ENCODE results near the gene B4GALNT2. TPM values are rescaled to one million over a fixed set of nuclear protein-coding genes. Genes with fewer than 3 reads are reported as not detected.

B4GALNT2 gene
- total RNA-seq, 5 donors from 2014 or later (not counting 1 experiment from before 2014, with no cell fraction given): 0.03 to 0.19 TPM; not detected in 3

DNA sequence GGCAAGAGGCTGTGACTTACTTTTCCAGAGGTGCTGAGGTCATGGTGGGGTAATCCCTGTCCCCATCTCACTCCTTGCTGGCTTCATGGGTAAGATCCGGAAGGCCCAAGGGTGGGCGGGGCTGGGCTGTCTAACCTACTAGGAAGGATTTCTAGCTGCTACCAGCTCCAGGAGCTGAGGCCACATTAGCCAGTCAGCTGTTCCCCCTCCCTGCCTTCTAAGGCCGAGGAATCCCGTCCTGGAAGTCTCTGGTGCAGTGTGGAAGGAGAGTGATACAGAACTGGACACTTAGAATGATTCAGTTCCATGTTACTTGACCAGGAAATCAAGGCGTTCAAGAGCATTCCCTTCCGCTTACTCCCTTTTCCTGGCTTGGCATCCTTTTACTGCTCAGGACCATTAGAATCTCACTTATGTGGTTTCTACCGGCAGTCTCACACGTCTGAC, 68.9 kb downstream of the B4GALNT2 start:
- H3K36me3 Mint-ChIP-seq: no peaks in the 10 kb centered on the region
- Histone ChIP-seq H3K4me3 (ENCODE audit: control insufficient read depth in 1 of 2, extremely low read depth in 1 of 2, low read length in 1 of 2) (no peak overlapping the region), H3K27me3 (replicated peaks in 1 of 2; ENCODE audit: control insufficient read depth in 2 of 2, extremely low read depth in 1 of 2, insufficient read depth in 2 of 2, low read length in 1 of 2) (no peaks in the 10 kb centered on the region), H3K27ac (ENCODE audit: low read length) (no peak overlapping the region), H3K9me3 (no peaks in the 10 kb centered on the region), H3K36me3 (ENCODE audit: control insufficient read depth in 2 of 2, extremely low read depth in 1 of 2, insufficient read depth in 1 of 2, low read length in 1 of 2) (peaks cover 0 to 5% of the 10 kb centered on the region in 2 donors), H3K4me1 (ENCODE audit: control insufficient read depth in 1 of 2, extremely low read depth in 1 of 2, insufficient read depth in 2 of 2, low read length in 2 of 2) (no peaks in the 10 kb centered on the region)
- H3K9me3 Mint-ChIP-seq: no peaks in the 10 kb centered on the region
- POLR2A ChIA-PET: no interaction called here
- 100% methylated on average over 4 of the region's 8 CpGs for WGBS (ENCODE audit: insufficient coverage)
- no peak for ATAC-seq (replicated peaks in 1 of 4)
- no peak overlapping the region for H3K4me3 Mint-ChIP-seq
- H3K27me3 Mint-ChIP-seq: no peaks in the 10 kb centered on the region
- H3K27ac Mint-ChIP-seq: no peak overlapping the region
- DNase-seq: no peak
- H3K4me1 Mint-ChIP-seq: peaks cover 0 to 2% (median 0%) of the 10 kb centered on the region in 3 donors
- CTCF ChIA-PET: no interaction called here

GRCh38 chr17:49203796-49204195, 71.2 kb downstream of the B4GALNT2 start:
- ATAC-seq (replicated peaks in 1 of 4) (no peak), DNase-seq (no peak)
- peaks cover 9 to 15% (median 13%) of the 10 kb centered on the region in 3 donors for H3K4me1 Mint-ChIP-seq
- WGBS (ENCODE audit: insufficient coverage): 70% methylated on average over 2 of the region's 2 CpGs
- ChIA-PET CTCF (interaction anchor here (0.6 kb wide), 2 partner anchors 19 to 188 kb away, joined by 3 to 5 read pairs; no protein-coding TSS in a partner anchor), POLR2A (no interaction called here)
- no peak overlapping the region for H3K27ac ChIP-seq (ENCODE audit: low read length)
- H3K36me3 ChIP-seq (ENCODE audit: control insufficient read depth in 2 of 2, extremely low read depth in 1 of 2, insufficient read depth in 1 of 2, low read length in 1 of 2): peaks cover 0 to 7% of the 10 kb centered on the region in 2 donors
- H3K9me3 ChIP-seq: no peaks in the 10 kb centered on the region
- H3K4me1 ChIP-seq (ENCODE audit: control insufficient read depth in 1 of 2, extremely low read depth in 1 of 2, insufficient read depth in 2 of 2, low read length in 2 of 2): peaks cover 2 to 18% of the 10 kb centered on the region in 2 experiments
- no peaks in the 10 kb centered on the region for H3K27me3 Mint-ChIP-seq
- H3K27ac Mint-ChIP-seq: no peak overlapping the region
- H3K27me3 ChIP-seq (replicated peaks in 1 of 2; ENCODE audit: control insufficient read depth in 2 of 2, extremely low read depth in 1 of 2, insufficient read depth in 2 of 2, low read length in 1 of 2): no peaks in the 10 kb centered on the region
- no peak overlapping the region for H3K4me3 ChIP-seq (ENCODE audit: control insufficient read depth in 1 of 2, extremely low read depth in 1 of 2, low read length in 1 of 2)
- H3K9me3 Mint-ChIP-seq: no peaks in the 10 kb centered on the region
- H3K36me3 Mint-ChIP-seq: no peaks in the 10 kb centered on the region
- no peak overlapping the region for H3K4me3 Mint-ChIP-seq

GRCh38 chr17:49204516-49204915, 71.9 kb downstream of the B4GALNT2 start:
- H3K27ac Mint-ChIP-seq: no peak overlapping the region
- H3K36me3 Mint-ChIP-seq: no peaks in the 10 kb centered on the region

GRCh38 chr17:49209061-49209571, 76.5 kb downstream of the B4GALNT2 start:
- WGBS (ENCODE audit: insufficient coverage): 35% methylated on average over 10 of the region's 10 CpGs

More at GRCh38 chr17:49204516-49204915, 71.9 kb downstream of the B4GALNT2 start:
- H3K9me3 Mint-ChIP-seq: no peaks in the 10 kb centered on the region
- CTCF ChIA-PET: interaction anchor here in 1 of 2 donors (1.1 kb wide), 1 partner anchor 13 kb away, joined by 3 read pairs; no protein-coding TSS in a partner anchor
- no peak overlapping the region for H3K4me3 Mint-ChIP-seq
- no peak overlapping the region for H3K4me3 ChIP-seq (ENCODE audit: control insufficient read depth in 1 of 2, extremely low read depth in 1 of 2, low read length in 1 of 2)
- no peaks in the 10 kb centered on the region for H3K27me3 Mint-ChIP-seq
- H3K27ac ChIP-seq (ENCODE audit: low read length): no peak overlapping the region
- no peaks in the 10 kb centered on the region for H3K9me3 ChIP-seq
- DNase-seq (no peak), ATAC-seq (replicated peaks in 1 of 4) (no peak)
- WGBS (ENCODE audit: insufficient coverage): 100% methylated on average over 2 of the region's 2 CpGs
- peaks cover 16 to 23% (median 20%) of the 10 kb centered on the region in 3 donors for H3K4me1 Mint-ChIP-seq
- H3K27me3 ChIP-seq (replicated peaks in 1 of 2; ENCODE audit: control insufficient read depth in 2 of 2, extremely low read depth in 1 of 2, insufficient read depth in 2 of 2, low read length in 1 of 2): no peaks in the 10 kb centered on the region
- H3K4me1 ChIP-seq (ENCODE audit: control insufficient read depth in 1 of 2, extremely low read depth in 1 of 2, insufficient read depth in 2 of 2, low read length in 2 of 2): peaks cover 8 to 25% of the 10 kb centered on the region in 2 experiments
- peaks cover 0 to 7% of the 10 kb centered on the region in 2 donors for H3K36me3 ChIP-seq (ENCODE audit: control insufficient read depth in 2 of 2, extremely low read depth in 1 of 2, insufficient read depth in 1 of 2, low read length in 1 of 2)
- POLR2A ChIA-PET: no interaction called here

DNA sequence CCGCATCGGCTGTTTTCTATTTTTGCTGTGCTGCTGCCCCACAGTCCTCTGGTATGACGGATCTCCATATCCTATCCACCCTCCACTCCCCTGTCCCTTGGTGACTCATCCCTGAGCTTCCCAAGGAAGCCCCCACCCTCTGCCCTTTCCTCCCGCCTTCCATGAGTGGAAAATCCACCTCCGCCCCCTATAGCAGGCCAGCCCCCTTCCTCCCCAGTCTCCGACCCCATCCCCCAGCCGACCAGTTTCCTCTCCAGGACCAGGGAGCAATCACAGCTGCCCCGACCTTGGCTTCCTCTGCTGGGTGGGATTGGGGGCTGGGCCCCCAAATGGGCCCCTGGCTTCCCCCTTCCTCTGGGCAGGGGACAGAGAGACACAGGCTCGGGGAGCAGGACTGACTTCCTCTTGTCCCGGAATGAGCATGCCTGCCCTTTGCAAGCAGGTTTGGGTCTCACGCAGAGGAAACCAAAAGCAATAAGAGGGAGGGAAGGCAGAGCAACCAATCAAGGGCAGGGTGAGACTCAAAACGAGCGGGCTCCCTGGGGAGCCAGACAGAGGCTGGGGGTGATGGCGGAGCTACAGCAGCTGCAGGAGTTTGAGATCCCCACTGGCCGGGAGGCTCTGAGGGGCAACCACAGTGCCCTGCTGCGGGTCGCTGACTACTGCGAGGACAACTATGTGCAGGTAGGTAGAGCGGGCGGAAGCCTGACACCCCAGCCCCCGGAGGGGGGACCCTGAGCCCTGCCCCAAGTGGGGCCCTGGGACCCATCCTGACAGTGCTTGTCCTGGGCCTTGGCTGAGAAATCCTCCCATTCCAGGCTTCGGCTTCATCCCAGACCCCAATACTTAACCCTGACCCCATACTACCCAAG, 77.8 kb downstream of the B4GALNT2 start, which contains the start of the genes ABI3 and GNGT2:
TSS of gene ABI3 (plus strand) at position 550 of the 872 bp plus-strand sequence. CDS start at position 568, 18 bp downstream.
TSS of gene GNGT2 (minus strand) at position 417 of the 872 bp plus-strand sequence. CDS start 3,152 bp downstream, outside the sequence.
- peak within 1 kb of the TSS; percentile 70 for H3K27ac ChIP-seq (ENCODE audit: low read length)
- WGBS (ENCODE audit: insufficient coverage): 10% methylated on average over 15 of the region's 22 CpGs
- ChIA-PET POLR2A (no interaction called here), CTCF (interaction anchor here in 1 of 2 donors (0.6 to 2.8 kb wide), 3 partner anchors 18 to 574 kb away, joined by 3 to 19 read pairs (median 9); no protein-coding TSS in a partner anchor)
- DNase-seq: peak in 34 of 35 experiments; percentile 27 to 80 (median 47)
- Mint-ChIP-seq H3K36me3 (no peaks in the 10 kb centered on the region), H3K27ac (peak within 1 kb of the TSS; percentile 92 to 93), H3K4me3 (peak within 1 kb of the TSS; percentile 88 to 92 (median 91)), H3K4me1 (peaks cover 71 to 78% (median 75%) of the 10 kb centered on the region in 3 donors), H3K27me3 (no peaks in the 10 kb centered on the region), H3K9me3 (no peaks in the 10 kb centered on the region)
- peaks cover 44 to 84% of the 10 kb centered on the region in 2 experiments for H3K4me1 ChIP-seq (ENCODE audit: control insufficient read depth in 1 of 2, extremely low read depth in 1 of 2, insufficient read depth in 2 of 2, low read length in 2 of 2)
- no peaks in the 10 kb centered on the region for H3K9me3 ChIP-seq
- peaks cover 0 to 10% of the 10 kb centered on the region in 2 donors for H3K36me3 ChIP-seq (ENCODE audit: control insufficient read depth in 2 of 2, extremely low read depth in 1 of 2, insufficient read depth in 1 of 2, low read length in 1 of 2)
- peak within 1 kb of the TSS; percentile 60 to 86 for H3K4me3 ChIP-seq (ENCODE audit: control insufficient read depth in 1 of 2, extremely low read depth in 1 of 2, low read length in 1 of 2)
- ATAC-seq (replicated peaks in 1 of 4): peak; percentile 85 to 87 (median 86)
- no peaks in the 10 kb centered on the region for H3K27me3 ChIP-seq (replicated peaks in 1 of 2; ENCODE audit: control insufficient read depth in 2 of 2, extremely low read depth in 1 of 2, insufficient read depth in 2 of 2, low read length in 1 of 2)

More at GRCh38 chr17:49209061-49209571, 76.5 kb downstream of the B4GALNT2 start:
- ChIA-PET CTCF (interaction anchor here (0.5 to 2.8 kb wide), 9 partner anchors 9 to 662 kb away, joined by 3 to 19 read pairs (median 4); no protein-coding TSS in a partner anchor), POLR2A (interaction anchor here (0.6 to 0.7 kb wide), 2 partner anchors 9 to 1805 kb away, joined by 3 to 4 read pairs; no protein-coding TSS in a partner anchor)
- Histone ChIP-seq H3K27ac (ENCODE audit: low read length) (peak overlapping the region; percentile 70), H3K9me3 (no peaks in the 10 kb centered on the region), H3K4me1 (ENCODE audit: control insufficient read depth in 1 of 2, extremely low read depth in 1 of 2, insufficient read depth in 2 of 2, low read length in 2 of 2) (peaks cover 35 to 71% of the 10 kb centered on the region in 2 experiments), H3K4me3 (ENCODE audit: control insufficient read depth in 1 of 2, extremely low read depth in 1 of 2, low read length in 1 of 2) (peak overlapping the region; percentile 35 to 60), H3K27me3 (replicated peaks in 1 of 2; ENCODE audit: control insufficient read depth in 2 of 2, extremely low read depth in 1 of 2, insufficient read depth in 2 of 2, low read length in 1 of 2) (no peaks in the 10 kb centered on the region), H3K36me3 (ENCODE audit: control insufficient read depth in 2 of 2, extremely low read depth in 1 of 2, insufficient read depth in 1 of 2, low read length in 1 of 2) (peaks cover 0 to 10% of the 10 kb centered on the region in 2 donors)
- Mint-ChIP-seq H3K4me3 (peak overlapping the region; percentile 88 to 92 (median 91)), H3K4me1 (peaks cover 59 to 65% (median 64%) of the 10 kb centered on the region in 3 donors), H3K36me3 (no peaks in the 10 kb centered on the region), H3K9me3 (no peaks in the 10 kb centered on the region), H3K27me3 (no peaks in the 10 kb centered on the region), H3K27ac (peak overlapping the region; percentile 92 to 93)
- DNase-seq (peak in 4 of 35 experiments; percentile 24 to 57 (median 30)), ATAC-seq (replicated peaks in 1 of 4) (peak; percentile 5 to 47 (median 34))

DNA sequence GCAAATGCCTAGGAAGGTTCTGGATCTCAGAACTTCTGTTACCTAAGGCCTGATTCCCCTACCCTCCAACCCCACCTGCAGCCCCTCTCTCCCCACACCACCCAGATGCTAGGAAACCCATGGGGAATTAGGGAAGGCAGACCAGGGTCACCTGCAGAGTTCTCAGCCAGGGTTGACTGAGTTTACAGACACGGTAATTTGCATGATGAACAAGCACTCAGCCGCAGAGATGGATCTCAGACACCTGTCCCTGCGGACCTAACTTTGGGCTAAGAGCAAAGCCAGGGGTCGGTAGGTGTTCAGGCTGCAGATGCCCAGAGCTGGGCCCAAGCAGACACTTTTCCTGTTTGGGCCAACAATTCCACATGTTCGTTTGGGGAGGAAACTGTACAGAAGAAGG, 80.8 kb downstream of the B4GALNT2 start:
- POLR2A ChIA-PET: no interaction called here
- DNase-seq (no peak), ATAC-seq (replicated peaks in 1 of 4) (no peak)
- Histone ChIP-seq H3K4me1 (ENCODE audit: control insufficient read depth in 1 of 2, extremely low read depth in 1 of 2, insufficient read depth in 2 of 2, low read length in 2 of 2) (peaks cover 61 to 100% of the 10 kb centered on the region in 2 experiments), H3K27ac (ENCODE audit: low read length) (peak overlapping the region; percentile 50), H3K36me3 (ENCODE audit: control insufficient read depth in 2 of 2, extremely low read depth in 1 of 2, insufficient read depth in 1 of 2, low read length in 1 of 2) (peaks cover 0 to 15% of the 10 kb centered on the region in 2 donors), H3K27me3 (replicated peaks in 1 of 2; ENCODE audit: control insufficient read depth in 2 of 2, extremely low read depth in 1 of 2, insufficient read depth in 2 of 2, low read length in 1 of 2) (no peaks in the 10 kb centered on the region), H3K4me3 (ENCODE audit: control insufficient read depth in 1 of 2, extremely low read depth in 1 of 2, low read length in 1 of 2) (peak overlapping the region; percentile 0 to 27), H3K9me3 (no peaks in the 10 kb centered on the region)
- H3K9me3 Mint-ChIP-seq: no peaks in the 10 kb centered on the region
- CTCF ChIA-PET: interaction anchor here in 1 of 2 donors (2.2 kb wide), 1 partner anchor 11 kb away, joined by 8 read pairs; no protein-coding TSS in a partner anchor
- H3K27me3 Mint-ChIP-seq: no peaks in the 10 kb centered on the region
- H3K27ac Mint-ChIP-seq: peak overlapping the region; percentile 92 to 93
- 34% methylated on average over 4 of the region's 5 CpGs for WGBS (ENCODE audit: insufficient coverage)
- H3K36me3 Mint-ChIP-seq: peaks cover 5% of the 10 kb centered on the region
- H3K4me1 Mint-ChIP-seq: peaks cover 90 to 96% (median 92%) of the 10 kb centered on the region in 3 donors
- H3K4me3 Mint-ChIP-seq: peak overlapping the region; percentile 40 to 92 (median 59)
